GM06990 (cell line): ENCODE measurements around the gene NOL4L.
A peak's percentile ranks its signal among the peaks of the same experiment; 100 is the strongest.

Experiments
- DNase-seq: peaks from one replicate; pipeline ENCODE4 v3.0.0-alpha.2; 2011; ENCODE audit not compliant: insufficient read length; ENCODE audit errors: extremely low read depth
- H3K27me3 ChIP-seq: replicated peaks from 2 replicates; pipeline ENCODE4 v1.6.0; 2011; ENCODE audit warnings: low read length; ENCODE audit not compliant: control insufficient read depth, insufficient read depth
- H3K36me3 ChIP-seq: 2 replicates; pipeline ENCODE4 v1.5.1; 2011; ENCODE audit warnings: low read length; ENCODE audit not compliant: control insufficient read depth, insufficient read depth
- H3K4me3 ChIP-seq: replicated peaks from 2 replicates; pipeline ENCODE4 v1.5.1; 2011; ENCODE audit warnings: low read depth, mild to moderate bottlenecking, control low read depth, low read length
- TF ChIP-seq, protein P1 (sequence below): IDR thresholded peaks from 2 replicates; pipeline ENCODE4 v1.5.1; 2011; ENCODE audit warnings: low read length, control low read depth, mild to moderate bottlenecking, inconsistent platforms; ENCODE audit not compliant: insufficient read depth, poor library complexity, severe bottlenecking

Gene NOL4L

GRCh38 chr20:32511358-32512046 lies 73.6 kb downstream of the NOL4L start:
- TF ChIP-seq, protein P1, sequence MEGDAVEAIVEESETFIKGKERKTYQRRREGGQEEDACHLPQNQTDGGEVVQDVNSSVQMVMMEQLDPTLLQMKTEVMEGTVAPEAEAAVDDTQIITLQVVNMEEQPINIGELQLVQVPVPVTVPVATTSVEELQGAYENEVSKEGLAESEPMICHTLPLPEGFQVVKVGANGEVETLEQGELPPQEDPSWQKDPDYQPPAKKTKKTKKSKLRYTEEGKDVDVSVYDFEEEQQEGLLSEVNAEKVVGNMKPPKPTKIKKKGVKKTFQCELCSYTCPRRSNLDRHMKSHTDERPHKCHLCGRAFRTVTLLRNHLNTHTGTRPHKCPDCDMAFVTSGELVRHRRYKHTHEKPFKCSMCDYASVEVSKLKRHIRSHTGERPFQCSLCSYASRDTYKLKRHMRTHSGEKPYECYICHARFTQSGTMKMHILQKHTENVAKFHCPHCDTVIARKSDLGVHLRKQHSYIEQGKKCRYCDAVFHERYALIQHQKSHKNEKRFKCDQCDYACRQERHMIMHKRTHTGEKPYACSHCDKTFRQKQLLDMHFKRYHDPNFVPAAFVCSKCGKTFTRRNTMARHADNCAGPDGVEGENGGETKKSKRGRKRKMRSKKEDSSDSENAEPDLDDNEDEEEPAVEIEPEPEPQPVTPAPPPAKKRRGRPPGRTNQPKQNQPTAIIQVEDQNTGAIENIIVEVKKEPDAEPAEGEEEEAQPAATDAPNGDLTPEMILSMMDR = no peak
- DNase-seq = no peak
- H3K4me3 ChIP-seq = no peak overlapping the region
- H3K36me3 ChIP-seq = no peaks in the 10 kb centered on the region; the same call in none of the 2 replicates
- H3K27me3 ChIP-seq = no peaks in the 10 kb centered on the region

DNA sequence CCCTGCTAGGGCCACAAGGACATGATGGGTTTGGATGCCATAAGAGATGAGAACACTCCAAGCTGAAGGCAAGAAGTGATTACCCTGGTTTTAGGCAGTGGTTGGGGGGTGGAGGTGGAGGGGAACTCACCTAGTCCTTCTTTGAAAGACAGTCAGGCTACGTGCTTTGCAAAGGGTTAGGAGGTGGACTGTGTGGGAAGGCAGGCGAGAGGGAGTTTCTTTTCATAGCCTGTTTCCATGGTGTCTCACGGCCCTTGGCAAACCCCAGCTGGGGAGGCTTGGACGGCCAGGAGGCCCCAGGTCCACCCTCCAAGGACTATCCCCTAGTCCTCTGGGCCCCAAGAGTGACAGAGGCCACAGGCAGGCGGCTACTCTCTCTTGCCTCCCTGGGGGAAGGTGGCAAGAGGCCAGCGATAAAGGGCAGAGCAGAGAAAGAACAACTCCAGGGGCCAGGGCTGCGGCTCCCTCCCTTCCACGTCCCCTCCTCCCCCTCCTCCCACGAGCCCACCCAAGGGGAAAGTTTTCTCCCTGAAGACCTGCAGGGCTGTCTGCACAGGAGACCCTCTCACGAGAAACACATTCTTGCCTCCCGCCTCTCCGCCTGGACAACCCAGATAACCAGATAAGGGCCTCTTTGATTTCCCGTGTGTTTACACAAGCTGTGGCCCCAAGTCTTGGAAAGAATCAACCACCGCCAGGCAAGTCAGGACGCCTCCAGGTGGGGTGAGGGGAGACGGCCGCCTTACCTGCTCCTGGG lies 74.4 kb downstream of the NOL4L start:
- Histone ChIP-seq H3K4me3 (no peak overlapping the region), H3K27me3 (no peaks in the 10 kb centered on the region), H3K36me3 (no peaks in the 10 kb centered on the region; the same call in none of the 2 replicates)
- TF ChIP-seq, protein P1 = no peak
- DNase-seq = no peak

GRCh38 chr20:32510120-32510600 lies 75.0 kb downstream of the NOL4L start:
- TF ChIP-seq, protein P1 = no peak
- H3K36me3 ChIP-seq = no peaks in the 10 kb centered on the region; the same call in none of the 2 replicates
- no peak for DNase-seq
- H3K4me3 ChIP-seq = no peak overlapping the region
- no peaks in the 10 kb centered on the region for H3K27me3 ChIP-seq

DNA sequence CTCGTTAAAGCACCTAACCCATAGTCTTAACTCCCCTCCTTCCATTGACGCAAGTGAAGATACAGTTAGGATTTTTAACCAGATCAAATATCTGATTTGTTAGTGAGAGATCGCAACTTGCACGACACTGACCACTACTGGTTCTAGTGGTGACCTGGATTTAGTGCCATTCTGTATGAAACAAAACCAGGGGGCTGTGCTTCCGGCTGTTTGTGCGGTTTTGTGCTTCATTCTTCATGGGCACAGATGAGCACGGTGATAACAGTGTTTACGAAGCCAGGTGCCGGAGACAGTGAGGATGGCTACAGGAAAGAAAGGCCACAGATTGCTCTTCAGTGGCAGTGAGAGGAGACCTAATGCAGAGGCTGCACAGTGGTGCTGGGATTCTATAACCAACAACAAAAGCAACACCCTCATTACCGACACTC lies 75.5 kb downstream of the NOL4L start:
- no peak overlapping the region for H3K4me3 ChIP-seq
- no peaks in the 10 kb centered on the region; the same call in none of the 2 replicates for H3K36me3 ChIP-seq
- no peaks in the 10 kb centered on the region for H3K27me3 ChIP-seq
- DNase-seq = no peak
- TF ChIP-seq, protein P1 = peak; percentile 23

DNA sequence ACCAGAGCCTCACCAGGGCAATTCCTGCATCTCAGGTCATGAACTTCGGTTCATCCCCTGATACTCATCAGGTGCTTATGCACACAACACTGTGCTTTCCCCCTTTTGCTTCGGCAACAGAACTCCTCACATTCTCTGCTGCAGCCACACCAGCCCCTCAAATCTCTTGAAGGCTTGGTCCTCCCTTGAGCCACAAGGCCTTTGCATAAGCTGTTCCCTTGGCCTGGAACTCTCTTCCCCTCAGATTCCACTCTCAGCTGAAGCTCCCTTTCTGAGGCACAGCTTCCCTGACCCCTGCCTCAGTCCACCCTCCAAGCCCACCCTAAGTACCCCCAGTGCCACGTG lies 76.4 kb downstream of the NOL4L start:
- Histone ChIP-seq H3K4me3 (no peak overlapping the region), H3K27me3 (no peaks in the 10 kb centered on the region), H3K36me3 (no peaks in the 10 kb centered on the region; the same call in none of the 2 replicates)
- DNase-seq = no peak
- TF ChIP-seq, protein P1 = no peak
